ENCODE results near the gene PACRG. TPM values are rescaled to one million over a fixed set of nuclear protein-coding genes. Genes with fewer than 3 reads are reported as not detected.

The PACRG gene
- total RNA-seq, 2 experiments from 2014 or later = 0.66 to 0.81 TPM

DNA sequence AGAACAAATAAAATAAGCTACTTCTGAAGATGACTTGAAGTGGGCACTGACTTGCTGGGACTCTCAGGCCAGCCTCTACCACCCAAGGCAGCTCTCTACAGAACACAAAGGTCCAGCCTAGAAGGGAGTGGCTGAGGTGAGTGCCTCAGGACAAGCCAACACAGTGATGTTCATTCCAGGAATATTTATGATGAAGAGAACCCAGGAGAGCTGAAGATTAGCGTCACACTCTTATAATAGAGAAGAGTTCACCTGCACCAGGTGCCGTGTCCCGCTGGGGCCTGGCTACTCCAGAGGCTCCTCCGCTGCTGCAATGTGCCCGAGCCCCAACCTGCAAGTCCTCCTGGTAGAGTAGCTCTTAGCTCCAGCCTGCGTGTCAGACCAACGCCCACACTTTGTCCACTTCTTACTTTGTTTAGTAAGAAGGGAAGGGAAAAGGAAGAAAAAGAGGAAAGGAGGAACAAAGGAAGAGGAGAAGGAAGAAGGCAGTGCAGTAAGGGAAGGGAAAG, 504.3 kb downstream of the PACRG start:
- no peaks in the 10 kb centered on the region for H3K27me3 ChIP-seq (ENCODE audit: control insufficient read depth in 1 of 2, insufficient read depth in 2 of 2, low read length in 2 of 2)
- Mint-ChIP-seq H3K9me3 (no peaks in the 10 kb centered on the region), H3K27me3 (no peaks in the 10 kb centered on the region), H3K36me3 (ENCODE audit: low read depth) (no peaks in the 10 kb centered on the region), H3K4me3 (no peak overlapping the region), H3K27ac (no peak overlapping the region), H3K4me1 (ENCODE audit: low read depth) (no peaks in the 10 kb centered on the region)
- TF ChIP-seq, protein P1, sequence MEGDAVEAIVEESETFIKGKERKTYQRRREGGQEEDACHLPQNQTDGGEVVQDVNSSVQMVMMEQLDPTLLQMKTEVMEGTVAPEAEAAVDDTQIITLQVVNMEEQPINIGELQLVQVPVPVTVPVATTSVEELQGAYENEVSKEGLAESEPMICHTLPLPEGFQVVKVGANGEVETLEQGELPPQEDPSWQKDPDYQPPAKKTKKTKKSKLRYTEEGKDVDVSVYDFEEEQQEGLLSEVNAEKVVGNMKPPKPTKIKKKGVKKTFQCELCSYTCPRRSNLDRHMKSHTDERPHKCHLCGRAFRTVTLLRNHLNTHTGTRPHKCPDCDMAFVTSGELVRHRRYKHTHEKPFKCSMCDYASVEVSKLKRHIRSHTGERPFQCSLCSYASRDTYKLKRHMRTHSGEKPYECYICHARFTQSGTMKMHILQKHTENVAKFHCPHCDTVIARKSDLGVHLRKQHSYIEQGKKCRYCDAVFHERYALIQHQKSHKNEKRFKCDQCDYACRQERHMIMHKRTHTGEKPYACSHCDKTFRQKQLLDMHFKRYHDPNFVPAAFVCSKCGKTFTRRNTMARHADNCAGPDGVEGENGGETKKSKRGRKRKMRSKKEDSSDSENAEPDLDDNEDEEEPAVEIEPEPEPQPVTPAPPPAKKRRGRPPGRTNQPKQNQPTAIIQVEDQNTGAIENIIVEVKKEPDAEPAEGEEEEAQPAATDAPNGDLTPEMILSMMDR (IDR thresholded peaks at IDR 0.05) = no peak
- no peak overlapping the region for H3K4me3 ChIP-seq (ENCODE audit: low read length)
- no peak overlapping the region for H3K27ac ChIP-seq (ENCODE audit: low read depth in 1 of 2, low read length in 2 of 2)
- POLR2A ChIA-PET = no interaction called here
- no peaks in the 10 kb centered on the region for H3K9me3 ChIP-seq (ENCODE audit: control insufficient read depth in 1 of 2, insufficient read depth in 1 of 2, low read length in 2 of 2)
- ATAC-seq (ENCODE audit: poor library complexity) = no peak
- no peaks in the 10 kb centered on the region for H3K4me1 ChIP-seq (ENCODE audit: insufficient read depth, low read length)
- H3K36me3 ChIP-seq (ENCODE audit: insufficient read depth, low read length) = no peaks in the 10 kb centered on the region
- CTCF ChIA-PET = no interaction called here
- intact Hi-C loops (cut with DNase I, micrococcal nuclease) = no loop called here
- no peak for DNase-seq

DNA sequence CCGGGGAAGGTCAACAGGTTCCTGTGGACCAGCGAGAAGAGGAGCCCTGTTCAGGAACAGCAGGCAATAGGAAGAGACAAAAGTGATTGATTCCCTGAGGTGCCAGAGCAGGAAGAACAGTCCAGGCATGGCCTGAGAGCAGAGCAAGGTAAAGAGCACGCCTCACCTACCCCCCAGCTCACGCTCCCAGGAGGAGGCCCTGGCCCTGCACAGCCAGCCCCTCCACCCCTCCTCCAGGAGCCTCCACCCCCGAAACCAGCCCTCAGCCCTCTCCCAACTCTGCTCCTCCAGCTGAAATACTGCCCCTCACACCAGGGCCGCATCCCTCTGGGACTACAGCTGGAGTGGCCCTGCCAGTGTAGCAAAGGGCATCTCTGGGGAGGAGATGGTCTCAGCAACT, 504.9 kb downstream of the PACRG start:
- H3K4me3 ChIP-seq (ENCODE audit: low read length) = no peak overlapping the region
- no peaks in the 10 kb centered on the region for H3K9me3 Mint-ChIP-seq
- H3K36me3 ChIP-seq (ENCODE audit: insufficient read depth, low read length) = no peaks in the 10 kb centered on the region
- DNase-seq (no peak), ATAC-seq (ENCODE audit: poor library complexity) (no peak)
- no peaks in the 10 kb centered on the region for H3K4me1 ChIP-seq (ENCODE audit: insufficient read depth, low read length)
- H3K36me3 Mint-ChIP-seq (ENCODE audit: low read depth) = no peaks in the 10 kb centered on the region
- no peak overlapping the region for H3K27ac Mint-ChIP-seq
- no peaks in the 10 kb centered on the region for H3K4me1 Mint-ChIP-seq (ENCODE audit: low read depth)
- POLR2A ChIA-PET = no interaction called here
- intact Hi-C loops (cut with DNase I, micrococcal nuclease) = no loop called here
- CTCF ChIA-PET = no interaction called here
- H3K27ac ChIP-seq (ENCODE audit: low read depth in 1 of 2, low read length in 2 of 2) = no peak overlapping the region
- no peak overlapping the region for H3K4me3 Mint-ChIP-seq
- H3K27me3 ChIP-seq (ENCODE audit: control insufficient read depth in 1 of 2, insufficient read depth in 2 of 2, low read length in 2 of 2) = no peaks in the 10 kb centered on the region
- TF ChIP-seq, protein P1 (IDR thresholded peaks at IDR 0.05) = no peak
- no peaks in the 10 kb centered on the region for H3K27me3 Mint-ChIP-seq
- no peaks in the 10 kb centered on the region for H3K9me3 ChIP-seq (ENCODE audit: control insufficient read depth in 1 of 2, insufficient read depth in 1 of 2, low read length in 2 of 2)

DNA sequence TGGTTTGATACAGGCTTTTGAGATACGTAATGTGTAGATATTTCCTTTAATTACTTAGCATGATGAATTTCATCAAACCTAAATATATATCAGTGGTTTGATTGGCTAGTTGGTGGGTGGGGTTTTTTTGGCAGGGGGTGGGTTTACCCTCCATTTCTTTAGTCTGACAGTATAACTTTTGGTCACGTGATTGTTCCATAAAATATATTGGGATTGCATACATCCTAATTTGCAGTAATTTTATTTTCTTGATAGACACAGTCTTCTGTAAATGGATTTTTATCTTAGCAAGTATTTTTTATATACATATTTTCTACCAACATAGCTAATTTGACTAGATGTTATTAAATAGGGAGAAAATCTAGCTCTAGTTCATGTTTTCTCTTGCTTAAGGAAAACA, 509.3 kb downstream of the PACRG start:
- Mint-ChIP-seq H3K36me3 (ENCODE audit: low read depth) (no peaks in the 10 kb centered on the region), H3K27me3 (no peaks in the 10 kb centered on the region), H3K27ac (no peak overlapping the region), H3K4me1 (ENCODE audit: low read depth) (no peaks in the 10 kb centered on the region), H3K9me3 (no peaks in the 10 kb centered on the region), H3K4me3 (no peak overlapping the region)
- ChIA-PET CTCF (no interaction called here), POLR2A (no interaction called here)
- no peaks in the 10 kb centered on the region for H3K36me3 ChIP-seq (ENCODE audit: insufficient read depth, low read length)
- no peaks in the 10 kb centered on the region for H3K27me3 ChIP-seq (ENCODE audit: control insufficient read depth in 1 of 2, insufficient read depth in 2 of 2, low read length in 2 of 2)
- intact Hi-C loops (cut with DNase I, micrococcal nuclease) = no loop called here
- ATAC-seq (ENCODE audit: poor library complexity) (no peak), DNase-seq (no peak)
- no peak overlapping the region for H3K27ac ChIP-seq (ENCODE audit: low read depth in 1 of 2, low read length in 2 of 2)
- no peak overlapping the region for H3K4me3 ChIP-seq (ENCODE audit: low read length)
- peaks cover 0 to 8% of the 10 kb centered on the region in 2 experiments for H3K9me3 ChIP-seq (ENCODE audit: control insufficient read depth in 1 of 2, insufficient read depth in 1 of 2, low read length in 2 of 2)
- TF ChIP-seq, protein P1 (IDR thresholded peaks at IDR 0.05) = no peak
- no peaks in the 10 kb centered on the region for H3K4me1 ChIP-seq (ENCODE audit: insufficient read depth, low read length)
